IPS-15b (cell line): ENCODE measurements around the gene JARID2.

Source experiments
- H3K27me3 ChIP-seq: one replicate; pipeline ENCODE4 v1.6.1; 2013; ENCODE audit warnings: low read length; ENCODE audit not compliant: control insufficient read depth, insufficient read depth
- H3K36me3 ChIP-seq: one replicate; pipeline ENCODE4 v1.6.1; 2013; ENCODE audit warnings: low read length; ENCODE audit not compliant: control insufficient read depth, insufficient read depth
- H3K4me1 ChIP-seq: one replicate; pipeline ENCODE4 v1.6.1; 2013; ENCODE audit warnings: mild to moderate bottlenecking, low read length; ENCODE audit not compliant: control insufficient read depth, insufficient read depth
- H3K4me3 ChIP-seq: one replicate; pipeline ENCODE4 v1.5.1; 2013; ENCODE audit warnings: low read depth, low read length
- H3K9ac ChIP-seq: one replicate; pipeline ENCODE4 v1.6.1; 2013; ENCODE audit warnings: low read depth, mild to moderate bottlenecking, low read length
- H3K9me3 ChIP-seq: one replicate; pipeline ENCODE4 v1.6.1; 2013; ENCODE audit warnings: mild to moderate bottlenecking, low read length; ENCODE audit not compliant: control insufficient read depth, insufficient read depth

JARID2 gene

GRCh38 chr6:15427331-15428070 is 181.6 kb downstream of the JARID2 start:
- no peaks in the 10 kb centered on the region for H3K27me3 ChIP-seq
- H3K4me3 ChIP-seq = no peak overlapping the region
- H3K4me1 ChIP-seq = peaks cover 57% of the 10 kb centered on the region
- H3K9ac ChIP-seq = no peak overlapping the region
- H3K36me3 ChIP-seq = peaks cover 4% of the 10 kb centered on the region
- H3K9me3 ChIP-seq = no peaks in the 10 kb centered on the region

- no peaks in the 10 kb centered on the region for H3K9me3 ChIP-seq
- peaks cover 63% of the 10 kb centered on the region for H3K4me1 ChIP-seq
- H3K27me3 ChIP-seq = no peaks in the 10 kb centered on the region
- H3K36me3 ChIP-seq = peaks cover 4% of the 10 kb centered on the region
- no peak overlapping the region for H3K9ac ChIP-seq
- no peak overlapping the region for H3K4me3 ChIP-seq
Measured at GRCh38 chr6:15429141-15430110, 183.6 kb downstream of the JARID2 start.

DNA sequence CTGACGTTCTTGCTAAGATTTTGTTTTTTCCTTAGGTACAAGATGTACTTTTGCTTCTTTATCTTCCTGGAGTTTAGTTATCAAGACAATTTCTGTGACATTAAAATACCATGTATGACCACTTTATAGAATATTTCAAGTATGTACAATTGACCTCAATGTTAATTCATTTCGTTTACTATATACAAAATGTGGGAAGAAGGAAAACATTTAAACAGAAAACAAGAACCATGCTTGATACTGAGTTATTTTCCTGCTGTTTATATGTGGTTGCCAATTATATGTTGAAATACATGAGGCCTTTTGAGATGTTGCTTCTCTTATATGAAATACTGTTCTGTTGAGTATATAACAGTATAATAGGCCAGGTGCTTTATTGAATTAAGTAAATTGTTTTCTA is 184.3 kb downstream of the JARID2 start:
- no peaks in the 10 kb centered on the region for H3K27me3 ChIP-seq
- peaks cover 67% of the 10 kb centered on the region for H3K4me1 ChIP-seq
- H3K9ac ChIP-seq = no peak overlapping the region
- H3K9me3 ChIP-seq = no peaks in the 10 kb centered on the region
- no peak overlapping the region for H3K4me3 ChIP-seq
- H3K36me3 ChIP-seq = peaks cover 4% of the 10 kb centered on the region

DNA sequence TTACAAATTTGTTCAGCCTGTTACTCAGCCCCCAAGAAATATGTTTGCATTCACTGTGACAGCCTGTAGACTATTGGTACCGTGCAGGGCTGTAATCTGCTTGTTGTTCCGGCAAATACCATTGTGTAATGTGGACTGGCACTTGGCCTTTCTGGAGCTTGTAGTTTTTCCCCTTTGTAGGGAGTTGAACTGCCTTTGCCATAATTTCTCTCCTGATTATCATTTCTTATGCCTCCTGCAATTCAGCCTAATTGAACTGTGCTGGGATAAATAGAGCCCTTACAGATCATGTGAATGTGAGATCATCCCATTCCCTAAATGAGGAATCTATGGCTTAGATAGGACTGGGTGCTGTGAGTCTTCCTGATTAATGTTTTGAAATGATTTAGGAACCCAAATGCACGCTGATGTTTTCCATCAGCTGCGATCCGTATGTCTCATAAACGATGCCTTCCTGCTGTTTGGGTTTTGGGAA is 185.1 kb downstream of the JARID2 start:
- Histone ChIP-seq H3K9ac (no peak overlapping the region), H3K36me3 (peaks cover under 1% of the 10 kb centered on the region), H3K27me3 (no peaks in the 10 kb centered on the region), H3K9me3 (no peaks in the 10 kb centered on the region), H3K4me3 (no peak overlapping the region), H3K4me1 (peaks cover 64% of the 10 kb centered on the region)

- Histone ChIP-seq H3K4me3 (no peak overlapping the region), H3K9ac (no peak overlapping the region), H3K9me3 (no peaks in the 10 kb centered on the region), H3K36me3 (no peaks in the 10 kb centered on the region), H3K27me3 (no peaks in the 10 kb centered on the region), H3K4me1 (peaks cover 60% of the 10 kb centered on the region)
Measured at GRCh38 chr6:15431762-15432483, 186.1 kb downstream of the JARID2 start.

- Histone ChIP-seq H3K27me3 (no peaks in the 10 kb centered on the region), H3K9ac (no peak overlapping the region), H3K36me3 (no peaks in the 10 kb centered on the region), H3K9me3 (no peaks in the 10 kb centered on the region), H3K4me1 (peaks cover 66% of the 10 kb centered on the region), H3K4me3 (no peak overlapping the region)
Measured at GRCh38 chr6:15433511-15433861, 187.6 kb downstream of the JARID2 start.

- Histone ChIP-seq H3K36me3 (no peaks in the 10 kb centered on the region), H3K9me3 (no peaks in the 10 kb centered on the region), H3K4me1 (peaks cover 71% of the 10 kb centered on the region), H3K4me3 (no peak overlapping the region), H3K9ac (no peak overlapping the region), H3K27me3 (no peaks in the 10 kb centered on the region)
Measured at GRCh38 chr6:15434263-15434662, 188.4 kb downstream of the JARID2 start.

DNA sequence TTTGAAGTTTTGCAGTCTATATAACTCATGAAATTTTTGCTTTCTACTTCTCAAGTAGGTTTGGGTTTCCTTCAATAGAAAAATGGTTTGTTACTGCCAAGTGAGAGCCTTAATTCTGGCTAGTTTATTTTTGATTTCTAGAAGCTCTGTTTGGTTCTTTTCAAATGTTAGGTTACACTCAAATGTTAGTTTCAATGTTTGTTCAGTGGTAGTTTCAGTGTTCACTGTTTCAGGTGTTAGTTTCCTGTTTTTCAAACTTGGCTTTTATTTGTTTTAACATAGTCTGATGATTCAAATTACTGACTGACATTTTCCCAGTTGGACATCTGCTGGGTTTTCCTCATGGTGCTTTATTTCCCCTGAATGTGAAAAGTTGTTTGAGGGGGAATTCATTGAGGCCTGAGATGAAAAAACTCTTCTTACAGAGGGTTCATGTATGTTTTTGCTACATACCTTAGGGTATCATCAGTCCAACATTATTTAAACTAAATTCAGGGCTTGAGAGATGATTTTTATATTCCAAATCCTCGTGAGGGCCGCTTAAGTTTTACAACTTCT is 189.0 kb downstream of the JARID2 start:
- H3K4me3 ChIP-seq = no peak overlapping the region
- peaks cover 75% of the 10 kb centered on the region for H3K4me1 ChIP-seq
- no peak overlapping the region for H3K9ac ChIP-seq
- no peaks in the 10 kb centered on the region for H3K36me3 ChIP-seq
- no peaks in the 10 kb centered on the region for H3K9me3 ChIP-seq
- no peaks in the 10 kb centered on the region for H3K27me3 ChIP-seq

- no peak overlapping the region for H3K9ac ChIP-seq
- no peaks in the 10 kb centered on the region for H3K27me3 ChIP-seq
- no peak overlapping the region for H3K4me3 ChIP-seq
- no peaks in the 10 kb centered on the region for H3K9me3 ChIP-seq
- H3K4me1 ChIP-seq = peaks cover 74% of the 10 kb centered on the region
- H3K36me3 ChIP-seq = no peaks in the 10 kb centered on the region
Measured at GRCh38 chr6:15435468-15435867, 189.6 kb downstream of the JARID2 start.

DNA sequence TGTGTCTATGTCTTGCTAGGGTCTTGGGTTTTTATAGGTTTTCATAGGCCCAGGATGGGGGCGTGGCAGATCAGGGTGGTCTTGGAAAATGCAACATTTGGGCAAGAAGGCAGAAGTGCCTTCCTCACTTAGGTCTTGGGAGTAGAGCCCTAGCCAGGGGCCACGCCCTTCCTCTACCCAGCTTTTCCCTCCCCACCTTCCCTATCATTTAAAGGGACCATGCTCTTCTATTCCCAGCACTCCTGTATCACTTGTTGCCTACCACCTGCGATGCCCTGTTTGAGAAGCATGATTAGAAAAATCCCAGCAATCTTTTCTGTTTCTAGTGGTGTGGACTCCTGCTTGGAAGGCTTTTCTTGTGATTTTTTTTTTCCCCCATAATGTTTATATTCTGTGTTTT is 190.6 kb downstream of the JARID2 start:
- H3K4me3 ChIP-seq = no peak overlapping the region
- no peaks in the 10 kb centered on the region for H3K9me3 ChIP-seq
- peaks cover 64% of the 10 kb centered on the region for H3K4me1 ChIP-seq
- no peaks in the 10 kb centered on the region for H3K27me3 ChIP-seq
- H3K9ac ChIP-seq = no peak overlapping the region
- no peaks in the 10 kb centered on the region for H3K36me3 ChIP-seq

DNA sequence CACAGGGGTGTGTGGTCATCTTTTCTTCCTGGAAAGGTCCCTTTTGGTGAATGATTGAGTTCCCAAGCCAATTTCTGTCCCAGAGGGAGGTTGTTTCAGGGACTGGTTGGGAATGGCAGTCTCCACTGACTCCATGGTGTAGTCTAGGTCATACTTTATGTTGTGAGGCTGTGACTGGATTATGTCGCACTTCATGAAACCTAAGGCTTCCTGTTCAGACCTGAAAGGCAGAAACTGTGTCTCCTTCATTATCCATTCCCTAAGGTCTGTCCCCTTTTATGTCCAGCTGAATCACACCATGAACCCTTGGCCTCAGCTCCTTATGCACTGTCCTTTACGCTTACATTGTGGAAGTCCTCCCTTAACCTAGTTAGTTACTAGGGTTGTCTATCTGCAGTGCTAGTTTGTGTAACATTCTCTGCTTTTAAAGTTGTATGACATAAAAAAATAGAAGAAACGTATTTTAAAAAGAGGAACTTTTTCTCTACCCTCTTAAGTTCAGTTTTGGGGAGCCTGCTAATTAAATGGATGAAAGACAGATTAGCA is 191.3 kb downstream of the JARID2 start:
- H3K9me3 ChIP-seq = no peaks in the 10 kb centered on the region
- H3K9ac ChIP-seq = no peak overlapping the region
- no peaks in the 10 kb centered on the region for H3K36me3 ChIP-seq
- no peak overlapping the region for H3K4me3 ChIP-seq
- H3K27me3 ChIP-seq = no peaks in the 10 kb centered on the region
- peaks cover 62% of the 10 kb centered on the region for H3K4me1 ChIP-seq
